Endothelial cell of umbilical vein (primary cell): ENCODE results near the gene ZFPM1. TPM values are rescaled to one million over a fixed set of nuclear protein-coding genes. Genes with fewer than 3 reads are reported as not detected.

Experiments
- BruUV-seq: library from RNA; stranded (reverse); fragments of 400-500 nt; replicated peaks from 2 replicates; lab custom pipeline; 2021; lab: Mats Ljungman, UMichigan
- CTCF ChIA-PET: fragments of 300-600, 350-600 bp; sonication (Branson Sonifier 250); formaldehyde crosslinking; loops from one replicate; lab custom pipeline; 2021; ENCODE audit warnings: antibody characterized with exemption, inconsistent platforms; lab: Charles Lee
- POLR2A ChIA-PET: fragments of 300-600, 350-600 bp; sonication (Branson Sonifier 250); formaldehyde crosslinking; loops from one replicate; lab custom pipeline; 2021; ENCODE audit warnings: antibody characterized with exemption, inconsistent platforms; lab: Charles Lee
- DNase-seq: peaks from one replicate; pipeline ENCODE4 v3.0.0-alpha.2; 2011; ENCODE audit warnings: low read depth, low spot score
- FAIRE-seq: peaks from 2 replicates; lab custom pipeline; 2011; peaks lifted over from hg19 to GRCh38; lab: Jason Lieb, UNC
- H2AFZ ChIP-seq: 2 replicates; pipeline ENCODE4 v1.6.0; 2012; ENCODE audit warnings: low read depth, low read length, control low read depth, inconsistent platforms
- H3K27ac ChIP-seq: 2 replicates; pipeline ENCODE4 v1.5.1; 2011; ENCODE audit warnings: low read depth, mild to moderate bottlenecking, control low read depth, low read length, moderate library complexity; ENCODE audit not compliant: insufficient read depth
- H3K27me3 ChIP-seq, 2 experiments: 2 replicates each; pipeline versions ENCODE4 v1.6.0 to v1.6.1; 2011; ENCODE audit warnings: low read length in 2 of 2, mixed read lengths in 1 of 2; ENCODE audit not compliant: control insufficient read depth in 2 of 2, insufficient read depth in 2 of 2
- H3K36me3 ChIP-seq, 2 experiments: 2 replicates in 1 of 2; 3 replicates in 1 of 2; pipeline ENCODE4 v1.5.1; 2011; ENCODE audit warnings: low read length in 2 of 2, mild to moderate bottlenecking in 1 of 2, moderate library complexity in 1 of 2; ENCODE audit not compliant: control insufficient read depth in 2 of 2, insufficient read depth in 2 of 2; ENCODE audit errors: extremely low read depth in 1 of 2
- H3K4me1 ChIP-seq: 3 replicates; pipeline ENCODE4 v1.5.1; 2011; ENCODE audit warnings: mild to moderate bottlenecking, low read length; ENCODE audit not compliant: control insufficient read depth, insufficient read depth; ENCODE audit errors: extremely low read depth
- H3K4me2 ChIP-seq: 2 replicates; pipeline ENCODE4 v1.6.1; 2011; ENCODE audit warnings: low read length, control low read depth, mixed read lengths; ENCODE audit not compliant: insufficient read depth
- H3K4me3 ChIP-seq, 3 experiments: fragments of 200-600 bp in 1 of 3; sonication (generic), shearing (Covaris generic) in 1 of 3; replicated peaks in 1 of 3; 2 replicates each; pipeline ENCODE4 v1.5.1; 2011 to 2016; ENCODE audit warnings: control low read depth in 3 of 3, low read length in 3 of 3, mild to moderate bottlenecking in 2 of 3, inconsistent platforms in 1 of 3, low read depth in 1 of 3, moderate library complexity in 1 of 3; ENCODE audit not compliant: insufficient read depth in 1 of 3
- H3K79me2 ChIP-seq: 2 replicates; pipeline ENCODE4 v1.6.0; 2012; ENCODE audit warnings: low read length, inconsistent platforms; ENCODE audit not compliant: control insufficient read depth, insufficient read depth
- H3K9ac ChIP-seq: replicated peaks from 2 replicates; pipeline ENCODE3; 2011; ENCODE audit warnings: low read length, control low read depth; ENCODE audit not compliant: insufficient read depth; ENCODE audit errors: extremely low read depth
- H3K9me1 ChIP-seq: replicated peaks from 3 replicates; pipeline ENCODE4 v1.6.0; 2011; ENCODE audit warnings: mild to moderate bottlenecking, low read length; ENCODE audit not compliant: control insufficient read depth, insufficient read depth; ENCODE audit errors: extremely low read depth
- H3K9me3 ChIP-seq: replicated peaks from 2 replicates; pipeline ENCODE4 v1.5.1; 2012; ENCODE audit warnings: low read length, inconsistent platforms; ENCODE audit not compliant: control insufficient read depth, insufficient read depth
- H4K20me1 ChIP-seq: replicated peaks from 2 replicates; pipeline ENCODE3; 2011; ENCODE audit warnings: mild to moderate bottlenecking, low read length; ENCODE audit not compliant: control insufficient read depth, insufficient read depth; ENCODE audit errors: extremely low read depth
- EZH2 ChIP-seq: IDR thresholded peaks from 2 replicates; pipeline ENCODE4 v1.6.1; 2012; ENCODE audit warnings: borderline replicate concordance, low read depth, mild to moderate bottlenecking, moderate library complexity, low read length, inconsistent platforms; ENCODE audit not compliant: severe bottlenecking
- FOS ChIP-seq: IDR thresholded peaks from 2 replicates; pipeline ENCODE4 v1.6.1; 2011; ENCODE audit warnings: mild to moderate bottlenecking, low read length, moderate library complexity, borderline replicate concordance; ENCODE audit not compliant: insufficient read depth
- GATA2 ChIP-seq: IDR thresholded peaks from 2 replicates; pipeline ENCODE4 v1.7.0; 2011; ENCODE audit warnings: low read depth, mild to moderate bottlenecking, moderate library complexity, mixed read lengths, low read length; ENCODE audit not compliant: insufficient read length, insufficient read depth
- MAX ChIP-seq: IDR thresholded peaks from 2 replicates; pipeline ENCODE4 v1.6.1; 2011; ENCODE audit not compliant: insufficient read depth, insufficient read length
- MYC ChIP-seq: IDR thresholded peaks from one replicate; pipeline ENCODE4 v1.6.1; 2011; ENCODE audit warnings: mild to moderate bottlenecking, low read depth, low read length
- POLR2A ChIP-seq: IDR thresholded peaks from 2 replicates; pipeline ENCODE4 v1.6.1; 2012; ENCODE audit warnings: low read depth, mild to moderate bottlenecking, control low read depth, low read length
- POLR2AphosphoS5 ChIP-seq: IDR thresholded peaks from 2 replicates; pipeline ENCODE4 v1.6.1; 2012; ENCODE audit warnings: low read depth, mild to moderate bottlenecking, control low read depth, low read length, moderate library complexity; ENCODE audit not compliant: insufficient read depth
- dilution Hi-C: fragments of 300-500 bp; cut with MboI; formaldehyde crosslinking; loops from one replicate; pipeline ENCODE4 v1.15.0; 2019; ENCODE audit warnings: low sequenced_read_pairs; ENCODE audit not compliant: extremely low pct_ligation_motif_present
- intact Hi-C: fragments of 100-400 bp; cut with micrococcal nuclease; formaldehyde crosslinking; loops from one replicate; pipeline ENCODE4 v1.10.0; 2022
- polyA plus RNA-seq, 4 experiments: library from polyadenylated mRNA; depleted of rRNA in 3 of 4; stranded (reverse) in 3 of 4; unstranded in 1 of 4; fragments of >200 nt; gene quantifications; 2 replicates each; pipeline versions ENCODE4 v1.2.1 to v1.2.3, GENCODE V29; 2011 to 2012; ENCODE audit warnings: missing spikeins in 1 of 4
- total RNA-seq: library from RNA; stranded (reverse); gene quantifications from 2 replicates; pipeline ENCODE4 v1.2.3, GENCODE V29; 2021
- TF ChIP-seq, protein P1 (sequence below), 2 donors: IDR thresholded peaks; 1 replicate in 1 of 2; 2 replicates in 1 of 2; pipeline ENCODE4 v1.5.1; 2011; ENCODE audit warnings: low read length in 2 of 2, mild to moderate bottlenecking in 2 of 2, moderate library complexity in 2 of 2, control low read depth in 1 of 2, inconsistent platforms in 1 of 2, low read depth in 1 of 2; ENCODE audit not compliant: insufficient read depth in 1 of 2; ENCODE audit errors: extremely low read depth in 1 of 2

ZFPM1 gene
- total and polyA plus RNA-seq, 2 donors (not counting 3 experiments of a cell fraction or from before 2014, with no cell fraction given) = 0.37 to 7.5 TPM

DNA sequence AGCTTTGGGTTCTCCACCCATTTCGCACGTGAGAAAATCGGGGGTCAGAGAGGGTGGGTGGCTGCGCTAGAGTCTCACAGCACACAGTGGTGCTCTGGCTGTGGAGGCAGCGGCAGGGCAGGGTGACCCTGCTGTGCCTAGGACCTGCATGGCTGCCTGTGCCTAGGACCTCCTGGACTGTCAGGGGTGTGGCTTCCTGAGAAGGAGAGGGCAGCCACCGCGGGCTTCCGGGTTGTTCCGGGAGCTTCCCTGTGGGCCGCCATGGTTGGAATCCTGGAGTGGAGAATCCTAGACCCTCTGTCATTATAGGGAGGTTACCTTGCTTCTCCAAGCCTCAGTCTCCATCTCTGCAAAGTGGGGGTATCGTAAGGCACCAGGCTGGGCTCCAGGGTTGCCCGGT is 9.3 kb downstream of the ZFPM1 start:
- TF ChIP-seq, protein P1, sequence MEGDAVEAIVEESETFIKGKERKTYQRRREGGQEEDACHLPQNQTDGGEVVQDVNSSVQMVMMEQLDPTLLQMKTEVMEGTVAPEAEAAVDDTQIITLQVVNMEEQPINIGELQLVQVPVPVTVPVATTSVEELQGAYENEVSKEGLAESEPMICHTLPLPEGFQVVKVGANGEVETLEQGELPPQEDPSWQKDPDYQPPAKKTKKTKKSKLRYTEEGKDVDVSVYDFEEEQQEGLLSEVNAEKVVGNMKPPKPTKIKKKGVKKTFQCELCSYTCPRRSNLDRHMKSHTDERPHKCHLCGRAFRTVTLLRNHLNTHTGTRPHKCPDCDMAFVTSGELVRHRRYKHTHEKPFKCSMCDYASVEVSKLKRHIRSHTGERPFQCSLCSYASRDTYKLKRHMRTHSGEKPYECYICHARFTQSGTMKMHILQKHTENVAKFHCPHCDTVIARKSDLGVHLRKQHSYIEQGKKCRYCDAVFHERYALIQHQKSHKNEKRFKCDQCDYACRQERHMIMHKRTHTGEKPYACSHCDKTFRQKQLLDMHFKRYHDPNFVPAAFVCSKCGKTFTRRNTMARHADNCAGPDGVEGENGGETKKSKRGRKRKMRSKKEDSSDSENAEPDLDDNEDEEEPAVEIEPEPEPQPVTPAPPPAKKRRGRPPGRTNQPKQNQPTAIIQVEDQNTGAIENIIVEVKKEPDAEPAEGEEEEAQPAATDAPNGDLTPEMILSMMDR (IDR thresholded peaks at IDR 0.05; ENCODE audit: extremely low read depth in 1 of 2, insufficient read depth in 1 of 2, low read depth in 1 of 2, low read length in 2 of 2) = no peak
- no peak for TF ChIP-seq MAX
- TF ChIP-seq EZH2 = no peak
- no peak for TF ChIP-seq MYC
- TF ChIP-seq GATA2 = no peak
- Histone ChIP-seq H3K4me3 (no peak overlapping the region), H3K9me3 (no peaks in the 10 kb centered on the region), H3K9ac (no peak overlapping the region), H3K9me1 (no peaks in the 10 kb centered on the region), H3K27ac (no peak overlapping the region), H3K4me2 (no peak overlapping the region), H3K4me1 (peaks cover 26% of the 10 kb centered on the region), H3K27me3 (no peaks in the 10 kb centered on the region), H4K20me1 (no peaks in the 10 kb centered on the region), H2AFZ (no peak overlapping the region), H3K36me3 (no peaks in the 10 kb centered on the region), H3K79me2 (peaks cover 31% of the 10 kb centered on the region)
- no TSS peak for BruUV-seq
- no peak for FAIRE-seq
- ChIA-PET POLR2A (no interaction called here), CTCF (interaction anchor here (1.3 kb wide), 1 partner anchor 10 kb away, joined by 3 read pairs; the partner anchor contains the start of gene ZFPM1)
- no peak for DNase-seq
- intact Hi-C loops (no loop called here), dilution Hi-C loops (no loop called here)

DNA sequence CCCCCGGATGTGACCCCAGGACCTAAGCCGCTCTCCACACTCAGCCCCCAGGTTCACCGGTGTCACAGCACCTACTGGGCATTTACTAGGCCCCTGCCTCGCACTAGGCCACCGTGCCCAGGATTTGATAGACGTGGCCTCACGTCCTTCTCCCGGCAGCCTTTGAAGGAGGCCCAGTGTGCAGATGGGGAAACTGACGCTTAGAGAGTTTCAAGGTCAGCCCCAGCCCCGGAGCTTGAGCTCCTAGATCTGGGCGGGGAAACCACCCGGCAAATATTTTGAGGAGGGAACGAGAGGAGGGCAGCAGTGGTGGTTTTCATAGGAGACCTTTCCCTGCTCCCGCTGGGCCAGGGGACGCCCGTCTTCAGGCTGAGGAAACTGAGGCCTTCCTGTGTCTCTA is 10.3 kb downstream of the ZFPM1 start:
- peaks cover 26% of the 10 kb centered on the region for H3K4me1 ChIP-seq
- no peaks in the 10 kb centered on the region for H3K9me3 ChIP-seq
- H3K27me3 ChIP-seq = no peaks in the 10 kb centered on the region
- no peaks in the 10 kb centered on the region for H3K9me1 ChIP-seq
- no peak overlapping the region for H3K4me3 ChIP-seq
- no peaks in the 10 kb centered on the region for H4K20me1 ChIP-seq
- no peak overlapping the region for H3K9ac ChIP-seq
- DNase-seq (no peak), FAIRE-seq (no peak)
- BruUV-seq = no TSS peak
- no peak overlapping the region for H3K27ac ChIP-seq
- ChIA-PET POLR2A (no interaction called here), CTCF (no interaction called here)
- H3K79me2 ChIP-seq = peaks cover 26% of the 10 kb centered on the region
- intact Hi-C loops (no loop called here), dilution Hi-C loops (no loop called here)
- TF ChIP-seq POLR2AphosphoS5 (no peak), FOS (no peak), GATA2 (no peak), POLR2A (no peak), MYC (no peak)
- TF ChIP-seq, protein P1 (IDR thresholded peaks at IDR 0.05; ENCODE audit: extremely low read depth in 1 of 2, insufficient read depth in 1 of 2, low read depth in 1 of 2, low read length in 2 of 2) = no peak
- H3K36me3 ChIP-seq = no peaks in the 10 kb centered on the region
- no peak overlapping the region for H3K4me2 ChIP-seq
- no peak overlapping the region for H2AFZ ChIP-seq
